MCF 10A (cell line): ENCODE results near the gene IPPK. TPM values are rescaled to one million over a fixed set of nuclear protein-coding genes. Genes with fewer than 3 reads are reported as not detected.

Experiments used
- BruUV-seq: library from RNA; stranded (reverse); fragments of 400-500 nt; replicated peaks from 2 replicates; lab custom pipeline; 2021; lab: Mats Ljungman, UMichigan
- CTCF ChIA-PET: fragments of 300-600 bp; sonication (Branson Sonifier 250); formaldehyde crosslinking; extraction: SDS; loops from one replicate; lab custom pipeline; 2021; ENCODE audit warnings: antibody characterized with exemption, inconsistent platforms; lab: Yijun Ruan, JAX
- POLR2A ChIA-PET: fragments of 300-600, 350-650 bp; sonication (Branson Sonifier 250); formaldehyde crosslinking; extraction: SDS; loops from one replicate; lab custom pipeline; 2020; ENCODE audit warnings: antibody characterized with exemption, inconsistent platforms; lab: Yijun Ruan, JAX
- DNase-seq: peaks from one replicate; pipeline ENCODE4 v3.0.0-alpha.2; 2018; ENCODE audit not compliant: unreplicated experiment
- H3K27ac Mint-ChIP-seq: one replicate; pipeline ENCODE4 v1.8.0; 2022; ENCODE audit warnings: mild to moderate bottlenecking, low read depth, mixed read lengths; ENCODE audit not compliant: unreplicated experiment
- H3K27me3 Mint-ChIP-seq: one replicate; pipeline ENCODE4 v1.8.0; 2022; ENCODE audit warnings: mixed read lengths; ENCODE audit not compliant: insufficient read depth, unreplicated experiment
- H3K36me3 Mint-ChIP-seq: one replicate; pipeline ENCODE4 v1.8.0; 2022; ENCODE audit warnings: mild to moderate bottlenecking, moderate library complexity, mixed read lengths; ENCODE audit not compliant: insufficient read depth, unreplicated experiment
- H3K4me1 Mint-ChIP-seq: one replicate; pipeline ENCODE4 v1.8.0; 2022; ENCODE audit warnings: mixed read lengths; ENCODE audit not compliant: insufficient read depth, unreplicated experiment
- H3K4me3 Mint-ChIP-seq: one replicate; pipeline ENCODE4 v1.8.0; 2022; ENCODE audit warnings: mild to moderate bottlenecking, moderate library complexity, mixed read lengths; ENCODE audit not compliant: unreplicated experiment
- H3K9me3 Mint-ChIP-seq: one replicate; pipeline ENCODE4 v1.8.0; 2022; ENCODE audit warnings: mixed read lengths; ENCODE audit not compliant: unreplicated experiment
- CTCF ChIP-seq: fragments of 200-600 bp; IDR thresholded peaks from one replicate; pipeline ENCODE4 v1.8.0; 2022; ENCODE audit warnings: antibody characterized with exemption, mild to moderate bottlenecking; ENCODE audit not compliant: unreplicated experiment
- intact Hi-C: fragments of 100-400 bp; cut with micrococcal nuclease; formaldehyde crosslinking; loops from 2 replicates; pipeline ENCODE4 v1.14.1; 2022
- total RNA-seq: library from RNA; stranded (reverse); gene quantifications from 2 replicates; pipeline ENCODE4 v1.2.3, GENCODE V29; 2022

The IPPK gene
- total RNA-seq, 1 experiment from 2014 or later, result 16.6 TPM

GRCh38 chr9:92648474-92648971, 21.4 kb downstream of the IPPK start:
- DNase-seq, result no peak
- no peak overlapping the region for H3K27ac Mint-ChIP-seq
- ChIA-PET POLR2A (interaction anchor here (0.6 to 1.1 kb wide), 2 partner anchors 10 to 681 kb away, joined by 3 to 4 read pairs; no protein-coding TSS in a partner anchor), CTCF (interaction anchor here (0.7 to 1.4 kb wide), 4 partner anchors 11 to 20 kb away, joined by 3 to 5 read pairs (median 3); no protein-coding TSS in a partner anchor)
- H3K9me3 Mint-ChIP-seq, result no peaks in the 10 kb centered on the region
- no peak for TF ChIP-seq CTCF
- peaks cover 86% of the 10 kb centered on the region for H3K36me3 Mint-ChIP-seq
- intact Hi-C loops, result no loop called here
- H3K4me1 Mint-ChIP-seq, result peaks cover 8% of the 10 kb centered on the region
- H3K4me3 Mint-ChIP-seq, result no peak overlapping the region
- no peaks in the 10 kb centered on the region for H3K27me3 Mint-ChIP-seq
- no TSS peak for BruUV-seq

- ChIA-PET CTCF (interaction anchor here (0.7 to 1.4 kb wide), 4 partner anchors 12 to 20 kb away, joined by 3 to 5 read pairs (median 3); no protein-coding TSS in a partner anchor), POLR2A (interaction anchor here (0.6 to 1.1 kb wide), 2 partner anchors 11 to 682 kb away, joined by 3 to 4 read pairs; no protein-coding TSS in a partner anchor)
- H3K27ac Mint-ChIP-seq, result no peak overlapping the region
- H3K9me3 Mint-ChIP-seq, result no peaks in the 10 kb centered on the region
- no peak for TF ChIP-seq CTCF
- no peak overlapping the region for H3K4me3 Mint-ChIP-seq
- intact Hi-C loops, result no loop called here
- BruUV-seq, result no TSS peak
- no peaks in the 10 kb centered on the region for H3K27me3 Mint-ChIP-seq
- no peak for DNase-seq
- H3K4me1 Mint-ChIP-seq, result peaks cover 3% of the 10 kb centered on the region
- peaks cover 86% of the 10 kb centered on the region for H3K36me3 Mint-ChIP-seq
Observed at GRCh38 chr9:92647671-92648473, 22.1 kb downstream of the IPPK start.

GRCh38 chr9:92645041-92645440, 24.9 kb downstream of the IPPK start:
- TF ChIP-seq CTCF, result no peak
- H3K27ac Mint-ChIP-seq, result no peak overlapping the region
- peaks cover 96% of the 10 kb centered on the region for H3K36me3 Mint-ChIP-seq
- POLR2A ChIA-PET, result interaction anchor here (1.3 kb wide), 1 partner anchor 319 kb away, joined by 3 read pairs; the partner anchor contains the start of gene CENPP
- no peak for DNase-seq
- H3K4me1 Mint-ChIP-seq, result no peaks in the 10 kb centered on the region
- CTCF ChIA-PET, result interaction anchor here (2.9 kb wide), 1 partner anchor 11 kb away, joined by 13 read pairs; no protein-coding TSS in a partner anchor
- intact Hi-C loops, result no loop called here
- H3K27me3 Mint-ChIP-seq, result no peaks in the 10 kb centered on the region
- no peak overlapping the region for H3K4me3 Mint-ChIP-seq
- BruUV-seq, result no TSS peak
- H3K9me3 Mint-ChIP-seq, result no peaks in the 10 kb centered on the region

- Mint-ChIP-seq H3K27me3 (no peaks in the 10 kb centered on the region), H3K4me3 (no peak overlapping the region), H3K4me1 (no peaks in the 10 kb centered on the region), H3K36me3 (peaks cover 96% of the 10 kb centered on the region), H3K27ac (no peak overlapping the region), H3K9me3 (no peaks in the 10 kb centered on the region)
- intact Hi-C loops, result no loop called here
- CTCF ChIA-PET, result interaction anchor here (0.6 to 2.9 kb wide), 3 partner anchors 8 to 289 kb away, joined by 4 to 13 read pairs (median 4); no protein-coding TSS in a partner anchor
- DNase-seq, result no peak
- BruUV-seq, result no TSS peak
- no peak for TF ChIP-seq CTCF
- POLR2A ChIA-PET, result interaction anchor here (1.3 to 1.4 kb wide), 2 partner anchors 8 to 318 kb away, joined by 3 to 5 read pairs; partner anchors contain the start of gene CENPP
Observed at GRCh38 chr9:92644278-92644677, 25.7 kb downstream of the IPPK start.
